Motor neuron (in vitro differentiated cells): ENCODE results near the gene PLEKHA4. TPM values are rescaled to one million over a fixed set of nuclear protein-coding genes. Genes with fewer than 3 reads are reported as not detected.
A peak's percentile ranks its signal among the peaks of the same experiment; 100 is the strongest.
"Not testable (repeated sequence)": the region's sequence is repeated elsewhere in the genome, so short reads cannot be mapped to it uniquely, and the experiment has no call there.

ENCODE experiments used
- ATAC-seq, 8 experiments: fragments of 200-7000 bp; cut with Tn5 transposase; replicated peaks in 6 of 8; 2 replicates each; pipeline ENCODE4 v1.8.0; 2021; ENCODE audit warnings: mild to moderate bottlenecking in 8 of 8, moderate library complexity in 8 of 8
- H3K27ac ChIP-seq, 2 donors: fragments of 250-450 bp; sonication (Bioruptor Pico); 2 replicates each; pipeline ENCODE4 v1.9.0; 2021; ENCODE audit warnings: antibody characterized with exemption in 2 of 2, mild to moderate bottlenecking in 2 of 2, moderate library complexity in 1 of 2
- H3K4me1 ChIP-seq, 2 donors: fragments of 250-450 bp; sonication (Bioruptor Pico); replicated peaks in 1 of 2; 2 replicates each; pipeline ENCODE4 v1.6.1; 2021; ENCODE audit warnings: antibody characterized with exemption in 2 of 2, mild to moderate bottlenecking in 2 of 2, moderate library complexity in 1 of 2
- H3K4me3 ChIP-seq, 5 donors: fragments of 250-450 bp; sonication (Bioruptor Pico); 2 replicates each; pipeline ENCODE4 v1.9.0; 2021; ENCODE audit warnings: antibody characterized with exemption in 5 of 5, mild to moderate bottlenecking in 5 of 5, moderate library complexity in 4 of 5
- WGBS, 10 experiments: fragments of 450-650 bp; shearing (Covaris generic); methylation state at CpG; one replicate each; pipeline ENCODE4 v1.0.0; 2022; 5-methylcytosine and 5-hydroxymethylcytosine counted together
- in situ Hi-C, 9 experiments: fragments of 400-800 bp; cut with MboI; loops; one replicate each; pipeline ENCODE4 v1.15.0; 2021; ENCODE audit warnings: low sequenced_read_pairs in 9 of 9, low pct_unique_long_range_greater_than_20kb in 2 of 9; ENCODE audit not compliant: unreplicated experiment in 9 of 9
- total RNA-seq, 8 experiments: library from RNA; unstranded; fragments of 300-600 nt; gene quantifications; 2 replicates each; pipeline versions ENCODE4 v1.2.3 to v1.2.4, GENCODE V29; 2022

Gene PLEKHA4
- total RNA-seq, result 10 to 100 TPM in 3 of 8 experiments, 1 to 10 TPM in 4, under 1 TPM in 1; 0.33 to 30.8 (median 6.5) TPM

- peak within 1 kb of the TSS in 1 of 2 donors; percentile 21 for H3K27ac ChIP-seq
- peak in 3 of 8 experiments; percentile 12 to 32 (median 19) for ATAC-seq
- peaks cover 10 to 28% of the 10 kb centered on the region in 2 donors for H3K4me1 ChIP-seq
- in situ Hi-C loops, result no loop called here
- H3K4me3 ChIP-seq, result no peak within 1 kb of the TSS
- WGBS, 10 experiments, result 0 to 39% (median 15%) methylated on average over 2 to 8 of the region's 11 CpGs; no CpG with 5 or more reads in 1 of the 10 experiments
Observed at GRCh38 chr19:48868114-48868886, at the start of gene PLEKHA4. Gene PLEKHA4 (minus strand): TSS chr19:48868617. CDS start chr19:48867620, 997 bp downstream.

- Histone ChIP-seq H3K27ac (no peak overlapping the region), H3K4me3 (no peak overlapping the region), H3K4me1 (no peaks in the 10 kb centered on the region)
- WGBS, 10 experiments, result 60 to 92% (median 87%) methylated on average over 1 to 4 of the region's 6 CpGs; no CpG with 5 or more reads in 5 of the 10 experiments
- ATAC-seq, result peak in 1 of 8 experiments; percentile 2
- in situ Hi-C loops, result no loop called here
Observed at GRCh38 chr19:48918071-48918470, 49.7 kb upstream of the PLEKHA4 start.

GRCh38 chr19:48915757-48916156, 47.3 kb upstream of the PLEKHA4 start:
- 60 to 95% (median 80%) methylated on average over 3 to 7 of the region's 8 CpGs; no CpG with 5 or more reads in 4 of the 10 experiments for WGBS, 10 experiments
- H3K27ac ChIP-seq, result no peak overlapping the region
- in situ Hi-C loops, result no loop called here
- H3K4me1 ChIP-seq, result no peaks in the 10 kb centered on the region
- H3K4me3 ChIP-seq, result no peak overlapping the region
- no peak for ATAC-seq

- WGBS, 10 experiments, result 90 to 100% (median 100%) methylated on average over 1 to 5 of the region's 8 CpGs; no CpG with 5 or more reads in 3 of the 10 experiments
- Histone ChIP-seq H3K4me3 (no peak overlapping the region), H3K27ac (no peak overlapping the region), H3K4me1 (no peaks in the 10 kb centered on the region)
- no peak for ATAC-seq
- in situ Hi-C loops, result no loop called here
Observed at GRCh38 chr19:48914181-48914580, 45.8 kb upstream of the PLEKHA4 start.

GRCh38 chr19:48913114-48913889, 44.9 kb upstream of the PLEKHA4 start:
- H3K27ac ChIP-seq, result no peak overlapping the region
- H3K4me3 ChIP-seq, result no peak overlapping the region
- in situ Hi-C loops, result no loop called here
- ATAC-seq, result peak in 3 of 8 experiments; percentile 58 to 98 (median 84)
- H3K4me1 ChIP-seq, result no peaks in the 10 kb centered on the region
- 0 to 100% (median 89%) methylated on average over 1 to 8 of the region's 9 CpGs; no CpG with 5 or more reads in 5 of the 10 experiments for WGBS, 10 experiments

GRCh38 chr19:48910803-48911202, 42.4 kb upstream of the PLEKHA4 start:
- Histone ChIP-seq H3K4me1 (no peaks in the 10 kb centered on the region), H3K27ac (no peak overlapping the region), H3K4me3 (no peak overlapping the region)
- in situ Hi-C loops, result no loop called here
- no peak for ATAC-seq
- WGBS, 10 experiments, result 33 to 93% (median 88%) methylated on average over 1 to 2 of the region's 2 CpGs; no CpG with 5 or more reads in 5 of the 10 experiments

- 82 to 100% (median 100%) methylated on average over 1 to 9 of the region's 11 CpGs; no CpG with 5 or more reads in 2 of the 10 experiments for WGBS, 10 experiments
- H3K27ac ChIP-seq, ATAC-seq, H3K4me1 ChIP-seq, in situ Hi-C loops, H3K4me3 ChIP-seq: not testable (repeated sequence)
Observed at GRCh38 chr19:48909424-48910077, 41.1 kb upstream of the PLEKHA4 start.

- in situ Hi-C loops, result no loop called here
- H3K4me1 ChIP-seq, result no peaks in the 10 kb centered on the region
- ATAC-seq, result peak in 4 of 8 experiments; percentile 12 to 47 (median 34)
- H3K4me3 ChIP-seq, result no peak overlapping the region
- WGBS, 10 experiments, result 10 to 94% (median 91%) methylated on average over 2 to 9 of the region's 14 CpGs; no CpG with 5 or more reads in 5 of the 10 experiments
- no peak overlapping the region for H3K27ac ChIP-seq
Observed at GRCh38 chr19:48907671-48908070, 39.3 kb upstream of the PLEKHA4 start.

GRCh38 chr19:48906324-48906723, 37.9 kb upstream of the PLEKHA4 start:
- peaks cover under 1 to 1% of the 10 kb centered on the region in 2 donors for H3K4me1 ChIP-seq
- in situ Hi-C loops, result no loop called here
- no peak overlapping the region for H3K4me3 ChIP-seq
- ATAC-seq, result no peak
- no peak overlapping the region for H3K27ac ChIP-seq
- 70 to 100% (median 93%) methylated on average over 2 to 8 of the region's 10 CpGs; no CpG with 5 or more reads in 2 of the 10 experiments for WGBS, 10 experiments

GRCh38 chr19:48905664-48906063, 37.2 kb upstream of the PLEKHA4 start:
- Histone ChIP-seq H3K27ac (no peak overlapping the region), H3K4me1 (peaks cover 5 to 8% of the 10 kb centered on the region in 2 donors), H3K4me3 (no peak overlapping the region)
- in situ Hi-C loops, result no loop called here
- no peak for ATAC-seq
- WGBS, 10 experiments, result 20 to 100% (median 95%) methylated on average over 1 to 9 of the region's 14 CpGs; no CpG with 5 or more reads in 6 of the 10 experiments

- H3K4me1 ChIP-seq, H3K27ac ChIP-seq, H3K4me3 ChIP-seq, ATAC-seq, in situ Hi-C loops: not testable (repeated sequence)
Observed at GRCh38 chr19:48903788-48904187, 35.4 kb upstream of the PLEKHA4 start.

GRCh38 chr19:48902291-48902690, 33.9 kb upstream of the PLEKHA4 start:
- in situ Hi-C loops, ATAC-seq, H3K4me1 ChIP-seq, H3K4me3 ChIP-seq, H3K27ac ChIP-seq: not testable (repeated sequence)
- WGBS, 10 experiments, result 94 to 100% (median 100%) methylated on average over 1 to 7 of the region's 7 CpGs; no CpG with 5 or more reads in 3 of the 10 experiments
